ENCODE results near the gene PPFIBP2. TPM values are rescaled to one million over a fixed set of nuclear protein-coding genes. Genes with fewer than 3 reads are reported as not detected.

Gene PPFIBP2
- total RNA-seq, 8 experiments from 2014 or later: 0.92 to 132 (median 10.5) TPM

- Histone ChIP-seq H3K4me3 (no peak overlapping the region), H3K4me1 (replicated peaks in 1 of 2) (no peaks in the 10 kb centered on the region), H3K27ac (no peak overlapping the region)
- ATAC-seq (replicated peaks in 6 of 8): no peak
- in situ Hi-C loops (cut with MboI; ENCODE audit: low pct_unique_long_range_greater_than_20kb in 2 of 9, low sequenced_read_pairs in 9 of 9, unreplicated experiment in 9 of 9): no loop called here
- 50 to 100% (median 69%) methylated on average over 1 to 4 of the region's 4 CpGs; no CpG with 5 or more reads in 2 of the 10 experiments for WGBS, 10 experiments
Measured at GRCh38 chr11:7522121-7522520, 8.3 kb downstream of the PPFIBP2 start.

DNA sequence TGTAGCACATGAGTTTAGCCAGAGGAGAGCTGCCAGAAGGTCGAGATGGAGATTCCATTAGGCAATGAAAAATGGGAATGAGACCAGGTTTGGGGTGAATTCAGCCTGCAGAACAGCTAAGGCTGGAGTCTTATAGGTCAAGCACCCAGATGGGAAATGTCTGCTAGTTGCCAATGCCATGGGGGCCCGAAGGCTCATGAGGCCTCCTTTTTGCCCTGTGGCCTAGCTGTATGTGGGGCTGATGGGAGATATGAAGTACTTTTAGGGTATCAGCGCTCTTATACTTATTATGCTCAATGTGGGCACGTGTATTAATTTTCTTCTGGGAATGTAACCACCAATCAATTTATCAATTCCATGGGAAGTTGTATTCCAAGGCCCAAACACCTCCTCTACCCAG is 8.7 kb downstream of the PPFIBP2 start:
- no peak for ATAC-seq (replicated peaks in 6 of 8)
- WGBS, 10 experiments: 27 to 100% (median 64%) methylated on average over 1 to 3 of the region's 4 CpGs; no CpG with 5 or more reads in 2 of the 10 experiments
- no peaks in the 10 kb centered on the region for H3K4me1 ChIP-seq (replicated peaks in 1 of 2)
- in situ Hi-C loops (cut with MboI; ENCODE audit: low pct_unique_long_range_greater_than_20kb in 2 of 9, low sequenced_read_pairs in 9 of 9, unreplicated experiment in 9 of 9): no loop called here
- no peak overlapping the region for H3K4me3 ChIP-seq
- H3K27ac ChIP-seq: no peak overlapping the region

DNA sequence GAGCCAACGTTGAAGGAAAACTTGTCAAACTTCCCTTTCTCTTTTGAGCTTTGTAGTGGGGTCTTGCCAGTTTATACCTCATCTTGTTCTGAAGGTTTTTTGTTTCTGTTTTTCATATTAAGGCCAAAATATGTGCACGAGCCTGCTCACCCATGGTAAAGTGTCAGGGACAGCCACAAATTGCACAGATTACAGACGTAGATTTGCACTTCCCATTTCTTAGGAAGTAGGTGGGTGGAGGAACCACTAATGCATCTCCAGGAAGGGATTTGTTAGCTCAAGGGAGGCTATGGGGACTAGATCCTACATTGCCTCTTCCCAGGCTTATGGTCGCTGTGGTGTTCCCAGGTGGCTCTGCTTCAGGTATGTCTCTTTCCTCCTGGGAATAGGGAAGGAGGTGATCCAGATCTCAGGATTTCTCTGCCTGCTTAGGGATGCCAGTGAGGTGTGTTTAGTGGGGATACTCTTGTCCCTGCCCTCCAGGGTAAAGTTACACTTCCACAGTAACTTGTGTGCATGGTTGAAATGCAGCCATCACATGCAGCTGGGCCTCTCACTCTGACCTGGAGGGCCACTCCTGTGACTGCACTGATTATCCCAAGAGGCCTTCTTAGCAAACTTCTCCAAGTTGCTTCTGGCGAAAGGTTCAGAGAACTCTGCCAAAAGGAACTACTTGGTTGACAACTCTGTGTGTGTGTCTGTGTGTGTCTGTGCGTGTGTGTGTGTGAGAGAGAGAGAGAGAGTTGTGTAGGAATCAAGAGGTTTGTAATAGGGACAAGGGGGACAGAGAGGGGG is 9.8 kb downstream of the PPFIBP2 start:
- Histone ChIP-seq H3K4me3 (no peak overlapping the region), H3K4me1 (replicated peaks in 1 of 2) (no peaks in the 10 kb centered on the region), H3K27ac (no peak overlapping the region)
- 40 to 89% (median 62%) methylated on average over 1 to 6 of the region's 6 CpGs for WGBS, 10 experiments
- in situ Hi-C loops (cut with MboI; ENCODE audit: low pct_unique_long_range_greater_than_20kb in 2 of 9, low sequenced_read_pairs in 9 of 9, unreplicated experiment in 9 of 9): no loop called here
- ATAC-seq (replicated peaks in 6 of 8): peak in 2 of 8 experiments; percentile 10 to 16

DNA sequence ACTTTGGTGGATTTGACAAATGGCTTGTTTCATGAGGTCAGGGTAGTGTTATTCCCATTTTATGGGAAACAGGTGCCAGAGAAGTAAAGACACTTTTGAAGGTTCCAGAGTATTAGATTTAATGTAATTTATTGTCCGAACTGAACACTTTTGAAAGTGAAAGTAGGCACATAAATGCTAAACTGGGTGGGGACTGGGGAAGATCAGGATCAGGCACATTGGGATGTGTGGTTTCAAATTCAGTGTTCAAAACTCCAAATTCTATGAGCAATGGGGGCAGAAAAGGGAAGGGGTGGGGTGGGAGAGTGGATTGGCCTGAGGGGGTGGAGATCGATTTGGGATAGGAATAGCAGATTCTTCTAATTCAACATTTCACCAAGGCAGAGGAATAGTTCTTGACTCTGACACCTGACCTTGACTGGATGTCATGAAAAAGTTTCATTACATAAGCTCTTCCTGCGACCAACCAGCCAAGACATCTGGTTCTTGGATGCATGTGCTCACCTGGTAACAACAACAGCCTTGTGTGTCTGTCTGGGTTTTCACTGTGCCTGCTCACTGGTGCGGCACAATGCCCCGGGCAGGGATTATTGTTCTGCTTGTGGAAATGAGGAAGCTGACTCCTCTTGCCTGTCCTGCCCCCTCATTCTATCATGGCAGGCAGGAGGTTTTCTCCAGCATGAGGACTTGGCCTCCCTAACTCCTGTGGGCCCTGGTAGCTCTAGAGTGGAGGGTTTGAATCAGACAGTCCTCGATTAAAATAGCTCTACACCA is 10.8 kb downstream of the PPFIBP2 start:
- peak in 3 of 8 experiments; percentile 61 to 62 (median 62) for ATAC-seq (replicated peaks in 6 of 8)
- no peaks in the 10 kb centered on the region for H3K4me1 ChIP-seq (replicated peaks in 1 of 2)
- in situ Hi-C loops (cut with MboI; ENCODE audit: low pct_unique_long_range_greater_than_20kb in 2 of 9, low sequenced_read_pairs in 9 of 9, unreplicated experiment in 9 of 9): no loop called here
- 17 to 100% (median 81%) methylated on average over 1 to 4 of the region's 6 CpGs; no CpG with 5 or more reads in 3 of the 10 experiments for WGBS, 10 experiments
- H3K27ac ChIP-seq: no peak overlapping the region
- H3K4me3 ChIP-seq: no peak overlapping the region

- H3K4me3 ChIP-seq: no peak overlapping the region
- no peak overlapping the region for H3K27ac ChIP-seq
- ATAC-seq (replicated peaks in 6 of 8): no peak
- 80 to 100% (median 97%) methylated on average over 1 to 3 of the region's 4 CpGs; no CpG with 5 or more reads in 4 of the 10 experiments for WGBS, 10 experiments
- no peaks in the 10 kb centered on the region for H3K4me1 ChIP-seq (replicated peaks in 1 of 2)
- in situ Hi-C loops (cut with MboI; ENCODE audit: low pct_unique_long_range_greater_than_20kb in 2 of 9, low sequenced_read_pairs in 9 of 9, unreplicated experiment in 9 of 9): no loop called here
Measured at GRCh38 chr11:7525424-7525823, 11.6 kb downstream of the PPFIBP2 start.

DNA sequence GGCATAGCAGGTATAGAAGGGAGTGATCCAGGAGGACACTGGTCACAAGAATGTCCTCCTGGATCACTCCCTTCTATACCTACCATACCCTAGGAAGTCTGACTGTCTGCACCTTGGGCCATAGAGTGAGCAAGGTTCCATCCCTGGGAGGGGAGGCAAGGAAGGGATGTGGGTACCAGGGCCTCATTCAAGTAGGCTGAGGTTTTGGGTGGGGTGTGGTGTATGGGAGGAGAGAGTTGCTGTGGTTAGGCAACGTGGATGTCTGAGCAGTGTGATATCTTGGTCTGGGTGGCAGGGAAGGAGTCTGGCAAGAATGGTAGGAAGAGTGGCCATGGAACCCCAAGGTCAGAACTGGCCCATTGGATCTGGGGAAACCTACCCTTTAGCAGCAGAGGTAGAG is 13.2 kb downstream of the PPFIBP2 start:
- Histone ChIP-seq H3K27ac (no peak overlapping the region), H3K4me3 (no peak overlapping the region), H3K4me1 (replicated peaks in 1 of 2) (no peaks in the 10 kb centered on the region)
- ATAC-seq (replicated peaks in 6 of 8): no peak
- WGBS, 10 experiments: 29 to 50% (median 33%) methylated on average over 1 of the region's 1 CpG; no CpG with 5 or more reads in 7 of the 10 experiments
- in situ Hi-C loops (cut with MboI; ENCODE audit: low pct_unique_long_range_greater_than_20kb in 2 of 9, low sequenced_read_pairs in 9 of 9, unreplicated experiment in 9 of 9): no loop called here

GRCh38 chr11:7528514-7529049 is 14.8 kb downstream of the PPFIBP2 start:
- Histone ChIP-seq H3K4me3 (no peak overlapping the region), H3K27ac (no peak overlapping the region), H3K4me1 (replicated peaks in 1 of 2) (no peaks in the 10 kb centered on the region)
- in situ Hi-C loops (cut with MboI; ENCODE audit: low pct_unique_long_range_greater_than_20kb in 2 of 9, low sequenced_read_pairs in 9 of 9, unreplicated experiment in 9 of 9): no loop called here
- ATAC-seq (replicated peaks in 6 of 8): no peak
- 38 to 100% (median 100%) methylated on average over 1 to 2 of the region's 4 CpGs; no CpG with 5 or more reads in 5 of the 10 experiments for WGBS, 10 experiments

GRCh38 chr11:7530013-7530640 is 16.3 kb downstream of the PPFIBP2 start:
- 57 to 100% (median 63%) methylated on average over 1 of the region's 1 CpG; no CpG with 5 or more reads in 3 of the 10 experiments for WGBS, 10 experiments
- in situ Hi-C loops (cut with MboI; ENCODE audit: low pct_unique_long_range_greater_than_20kb in 2 of 9, low sequenced_read_pairs in 9 of 9, unreplicated experiment in 9 of 9): no loop called here
- Histone ChIP-seq H3K27ac (no peak overlapping the region), H3K4me3 (no peak overlapping the region), H3K4me1 (replicated peaks in 1 of 2) (no peaks in the 10 kb centered on the region)
- peak in 3 of 8 experiments; percentile 31 to 65 (median 52) for ATAC-seq (replicated peaks in 6 of 8)

- no peaks in the 10 kb centered on the region for H3K4me1 ChIP-seq (replicated peaks in 1 of 2)
- H3K4me3 ChIP-seq: no peak overlapping the region
- no peak overlapping the region for H3K27ac ChIP-seq
- no peak for ATAC-seq (replicated peaks in 6 of 8)
- in situ Hi-C loops (cut with MboI; ENCODE audit: low pct_unique_long_range_greater_than_20kb in 2 of 9, low sequenced_read_pairs in 9 of 9, unreplicated experiment in 9 of 9): no loop called here
Measured at GRCh38 chr11:7531011-7531410, 17.2 kb downstream of the PPFIBP2 start.

- Histone ChIP-seq H3K4me3 (no peak overlapping the region), H3K27ac (no peak overlapping the region), H3K4me1 (replicated peaks in 1 of 2) (no peaks in the 10 kb centered on the region)
- in situ Hi-C loops (cut with MboI; ENCODE audit: low pct_unique_long_range_greater_than_20kb in 2 of 9, low sequenced_read_pairs in 9 of 9, unreplicated experiment in 9 of 9): no loop called here
- 23 to 100% (median 89%) methylated on average over 3 to 8 of the region's 8 CpGs for WGBS, 10 experiments
- ATAC-seq (replicated peaks in 6 of 8): no peak
Measured at GRCh38 chr11:7532405-7533145, 18.8 kb downstream of the PPFIBP2 start.

DNA sequence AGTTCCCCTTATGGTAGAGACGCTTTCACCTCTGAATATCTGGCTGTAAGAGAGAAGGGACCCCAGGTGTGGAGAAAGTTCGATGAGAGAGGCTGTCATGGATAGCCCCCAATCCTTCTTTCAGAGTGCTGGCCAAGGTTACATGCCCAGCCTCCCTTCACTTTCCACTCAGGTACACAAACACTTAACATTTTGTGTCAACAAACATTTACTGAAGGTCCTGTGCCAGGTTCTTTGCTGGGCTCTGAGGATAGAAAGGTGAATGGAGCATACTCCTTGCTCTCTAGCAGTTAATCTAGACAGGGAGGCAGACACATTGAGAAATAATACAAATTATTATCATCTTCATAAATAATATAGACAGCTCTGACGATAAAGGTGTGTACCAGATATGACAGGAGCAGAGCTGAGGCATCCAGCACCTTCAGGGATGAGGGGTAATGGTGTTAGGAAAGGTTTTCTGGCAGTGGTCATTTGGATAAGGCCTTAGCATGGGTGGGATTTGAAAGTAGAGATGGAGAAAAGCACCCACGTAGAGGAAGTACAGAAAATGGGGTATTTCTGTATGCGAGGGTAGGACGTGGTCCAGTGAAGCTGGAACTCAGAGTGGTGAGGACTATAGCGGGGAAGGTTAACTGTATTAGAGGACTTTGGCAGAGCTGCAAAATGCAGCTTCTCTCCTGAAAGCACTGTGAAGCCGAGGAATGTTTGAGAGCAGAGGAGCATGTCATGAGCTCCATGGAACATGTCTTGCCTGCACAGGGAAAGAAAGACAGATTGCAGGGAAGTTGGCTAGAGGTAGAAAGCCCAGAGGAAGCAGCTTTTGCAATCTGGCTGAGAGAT is 19.6 kb downstream of the PPFIBP2 start:
- 61 to 100% (median 78%) methylated on average over 2 to 7 of the region's 8 CpGs for WGBS, 10 experiments
- no peak overlapping the region for H3K4me3 ChIP-seq
- in situ Hi-C loops (cut with MboI; ENCODE audit: low pct_unique_long_range_greater_than_20kb in 2 of 9, low sequenced_read_pairs in 9 of 9, unreplicated experiment in 9 of 9): no loop called here
- no peak for ATAC-seq (replicated peaks in 6 of 8)
- no peak overlapping the region for H3K27ac ChIP-seq
- no peaks in the 10 kb centered on the region for H3K4me1 ChIP-seq (replicated peaks in 1 of 2)

GRCh38 chr11:7534042-7534378 is 20.2 kb downstream of the PPFIBP2 start:
- Histone ChIP-seq H3K4me3 (no peak overlapping the region), H3K4me1 (replicated peaks in 1 of 2) (no peaks in the 10 kb centered on the region), H3K27ac (no peak overlapping the region)
- ATAC-seq (replicated peaks in 6 of 8): no peak
- in situ Hi-C loops (cut with MboI; ENCODE audit: low pct_unique_long_range_greater_than_20kb in 2 of 9, low sequenced_read_pairs in 9 of 9, unreplicated experiment in 9 of 9): no loop called here
